Trophoblast cell (in vitro differentiated cells and primary cell): ENCODE results near the gene DRC1.

Experiments used
- DNase-seq, 2 donors: peaks; one replicate each; pipeline ENCODE4 v3.0.0-alpha.2; 2016
- H2AFZ ChIP-seq: 2 replicates; pipeline ENCODE4 v1.6.1; 2013; ENCODE audit warnings: low read length, moderate library complexity, mild to moderate bottlenecking; ENCODE audit not compliant: insufficient read depth, poor library complexity
- H2AK5ac ChIP-seq: 2 replicates; pipeline ENCODE4 v1.6.1; 2013; ENCODE audit warnings: mild to moderate bottlenecking, low read length
- H2BK120ac ChIP-seq: 2 replicates; pipeline ENCODE4 v1.6.1; 2013; ENCODE audit warnings: low read length, mild to moderate bottlenecking, moderate library complexity; ENCODE audit not compliant: insufficient read depth, poor library complexity
- H2BK12ac ChIP-seq: 2 replicates; pipeline ENCODE4 v1.6.1; 2013; ENCODE audit warnings: mild to moderate bottlenecking, low read length, moderate library complexity
- H2BK5ac ChIP-seq: 2 replicates; pipeline ENCODE4 v1.6.1; 2013; ENCODE audit warnings: low read length, low read depth, moderate library complexity, mild to moderate bottlenecking; ENCODE audit not compliant: poor library complexity
- H3K14ac ChIP-seq: 2 replicates; pipeline ENCODE4 v1.6.1; 2013; ENCODE audit warnings: mild to moderate bottlenecking, low read length
- H3K18ac ChIP-seq: 2 replicates; pipeline ENCODE4 v1.6.1; 2013; ENCODE audit warnings: mild to moderate bottlenecking, low read length
- H3K23ac ChIP-seq: 2 replicates; pipeline ENCODE4 v1.6.1; 2013; ENCODE audit warnings: low read length
- H3K27ac ChIP-seq: 2 replicates; pipeline ENCODE4 v1.5.1; 2013; ENCODE audit warnings: low read depth, mild to moderate bottlenecking, inconsistent platforms, low read length, moderate library complexity
- H3K27me3 ChIP-seq: 2 replicates; pipeline ENCODE4 v1.6.1; 2013; ENCODE audit warnings: inconsistent platforms, mild to moderate bottlenecking, low read length, moderate library complexity; ENCODE audit not compliant: insufficient read depth
- H3K36me3 ChIP-seq, 2 experiments: 1 replicate in 1 of 2; 2 replicates in 1 of 2; pipeline ENCODE4 v1.6.1; 2013; ENCODE audit warnings: low read length in 2 of 2, mild to moderate bottlenecking in 2 of 2, moderate library complexity in 1 of 2; ENCODE audit not compliant: insufficient read depth in 2 of 2, control insufficient read depth in 1 of 2
- H3K4ac ChIP-seq: 2 replicates; pipeline ENCODE4 v1.6.1; 2013; ENCODE audit warnings: low read depth, mild to moderate bottlenecking, low read length, moderate library complexity
- H3K4me1 ChIP-seq, 2 experiments: 1 replicate in 1 of 2; 2 replicates in 1 of 2; pipeline ENCODE4 v1.6.1; 2013; ENCODE audit warnings: low read length in 2 of 2, mild to moderate bottlenecking in 2 of 2, moderate library complexity in 1 of 2; ENCODE audit not compliant: insufficient read depth in 2 of 2, control insufficient read depth in 1 of 2
- H3K4me2 ChIP-seq: 2 replicates; pipeline ENCODE4 v1.6.1; 2013; ENCODE audit warnings: inconsistent platforms, mild to moderate bottlenecking, low read length, moderate library complexity
- H3K4me3 ChIP-seq: 2 replicates; pipeline ENCODE4 v1.5.1; 2013; ENCODE audit warnings: mild to moderate bottlenecking, low read depth, low read length, inconsistent platforms
- H3K79me1 ChIP-seq: one replicate; pipeline ENCODE4 v1.6.1; 2013; ENCODE audit warnings: low read length
- H3K79me2 ChIP-seq: 2 replicates; pipeline ENCODE4 v1.6.1; 2013; ENCODE audit warnings: low read length, mild to moderate bottlenecking; ENCODE audit not compliant: control insufficient read depth, insufficient read depth, poor library complexity
- H3K9ac ChIP-seq: 2 replicates; pipeline ENCODE4 v1.6.1; 2013; ENCODE audit warnings: mild to moderate bottlenecking, low read length
- H3K9me3 ChIP-seq: 2 replicates; pipeline ENCODE4 v1.6.1; 2013; ENCODE audit warnings: low read depth, mild to moderate bottlenecking, control low read depth, inconsistent platforms, low read length; ENCODE audit not compliant: insufficient read depth
- H4K12ac ChIP-seq: 2 replicates; pipeline ENCODE4 v1.6.1; 2013; ENCODE audit warnings: low read depth, mild to moderate bottlenecking, low read length, moderate library complexity
- H4K8ac ChIP-seq: 2 replicates; pipeline ENCODE4 v1.6.1; 2013; ENCODE audit warnings: low read depth, mild to moderate bottlenecking, low read length, moderate library complexity
- H4K91ac ChIP-seq: one replicate; pipeline ENCODE4 v1.6.1; 2013; ENCODE audit warnings: low read depth, mild to moderate bottlenecking, low read length, moderate library complexity
- WGBS: extraction: QIAGEN DNeasy Blood & Tissue Kit; methylation state at CpG from one replicate; pipeline ENCODE4 v1.1.7; 2013; ENCODE audit warnings: missing lambda C conversion rate; ENCODE audit not compliant: insufficient read length, insufficient coverage; ENCODE audit errors: extremely low coverage; 5-methylcytosine and 5-hydroxymethylcytosine counted together

Gene DRC1

DNA sequence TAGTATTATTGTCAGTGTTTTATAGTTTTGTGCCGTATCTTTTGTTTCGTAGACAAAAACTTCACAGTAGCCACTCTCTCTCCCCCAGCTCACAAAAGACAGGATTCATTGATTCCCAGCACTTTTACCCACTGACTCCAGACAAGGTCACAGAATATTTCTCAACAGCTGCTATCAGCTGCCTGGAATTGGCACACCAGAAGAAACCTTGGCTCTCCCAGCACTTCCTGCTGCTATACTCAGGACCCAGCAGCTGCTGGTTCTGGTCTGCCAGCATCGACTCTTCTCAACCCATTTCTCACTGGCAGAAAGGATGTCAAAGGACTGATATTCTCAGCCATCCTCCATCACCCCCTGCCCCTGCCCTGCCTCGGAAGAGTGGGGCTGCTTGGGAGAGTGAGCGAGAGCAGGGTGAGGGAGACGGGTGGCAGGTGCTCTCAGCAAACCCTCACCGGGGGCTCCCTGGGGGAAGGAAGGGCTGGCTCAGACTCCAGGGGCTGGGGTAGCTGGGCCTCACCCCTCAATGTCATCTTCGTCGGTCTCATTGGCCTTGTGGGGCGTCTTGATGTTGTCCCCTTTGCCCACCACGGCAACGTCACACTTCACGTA is 82.3 kb downstream of the DRC1 start:
- H3K9me3 ChIP-seq = peaks cover 7% of the 10 kb centered on the region
- H3K4me3 ChIP-seq = no peak overlapping the region
- H3K36me3 ChIP-seq = no peaks in the 10 kb centered on the region
- no peak overlapping the region for H2AFZ ChIP-seq
- no peak overlapping the region for H3K14ac ChIP-seq
- H3K27ac ChIP-seq = no peak overlapping the region
- no peak for DNase-seq
- H2AK5ac ChIP-seq = no peak overlapping the region
- H4K8ac ChIP-seq = no peak overlapping the region
- H3K9ac ChIP-seq = no peak overlapping the region
- WGBS = no CpG with 5 or more reads among the region's 13 CpGs
- no peak overlapping the region for H3K23ac ChIP-seq
- no peak overlapping the region for H3K18ac ChIP-seq
- H3K4me2 ChIP-seq = no peak overlapping the region
- no peak overlapping the region for H4K91ac ChIP-seq
- H3K27me3 ChIP-seq = no peaks in the 10 kb centered on the region
- H3K79me1 ChIP-seq = no peaks in the 10 kb centered on the region
- no peak overlapping the region for H4K12ac ChIP-seq
- H3K4ac ChIP-seq = no peak overlapping the region
- no peak overlapping the region for H2BK12ac ChIP-seq
- no peaks in the 10 kb centered on the region for H3K4me1 ChIP-seq
- H2BK5ac ChIP-seq = no peak overlapping the region
- H3K79me2 ChIP-seq = no peaks in the 10 kb centered on the region
- no peak overlapping the region for H2BK120ac ChIP-seq

DNA sequence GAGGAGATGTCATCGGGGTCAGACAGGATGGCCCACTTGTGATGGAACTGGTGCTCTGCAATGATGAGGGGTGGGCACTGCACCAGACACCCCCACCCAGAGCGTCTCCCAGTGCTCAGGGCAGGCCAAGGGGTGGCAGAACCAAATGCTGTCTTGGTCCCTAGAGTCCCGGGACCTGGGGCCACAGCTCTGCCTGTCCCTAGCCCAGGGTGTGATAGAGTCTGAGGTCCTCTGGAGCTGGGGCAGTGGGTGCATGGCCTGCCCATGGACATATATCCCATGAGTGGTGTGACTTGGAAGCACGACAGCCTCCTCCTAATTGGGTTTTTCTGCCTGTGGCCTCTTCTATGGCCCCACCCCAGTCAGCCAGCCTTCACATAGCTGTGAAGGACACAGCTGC is 82.9 kb downstream of the DRC1 start:
- H3K4ac ChIP-seq = no peak overlapping the region
- H3K36me3 ChIP-seq = no peaks in the 10 kb centered on the region
- H3K18ac ChIP-seq = no peak overlapping the region
- no peak for DNase-seq
- H3K27ac ChIP-seq = no peak overlapping the region
- no peak overlapping the region for H3K9ac ChIP-seq
- H3K4me2 ChIP-seq = no peak overlapping the region
- no peak overlapping the region for H3K23ac ChIP-seq
- H2BK120ac ChIP-seq = no peak overlapping the region
- peaks cover 7% of the 10 kb centered on the region for H3K9me3 ChIP-seq
- no peak overlapping the region for H4K8ac ChIP-seq
- no peak overlapping the region for H3K4me3 ChIP-seq
- H4K12ac ChIP-seq = no peak overlapping the region
- H3K14ac ChIP-seq = no peak overlapping the region
- H3K79me2 ChIP-seq = no peaks in the 10 kb centered on the region
- no peak overlapping the region for H2AK5ac ChIP-seq
- H3K4me1 ChIP-seq = no peaks in the 10 kb centered on the region
- H3K27me3 ChIP-seq = no peaks in the 10 kb centered on the region
- H2BK5ac ChIP-seq = no peak overlapping the region
- no peak overlapping the region for H2BK12ac ChIP-seq
- H2AFZ ChIP-seq = no peak overlapping the region
- H3K79me1 ChIP-seq = no peaks in the 10 kb centered on the region
- no CpG with 5 or more reads among the region's 4 CpGs for WGBS
- no peak overlapping the region for H4K91ac ChIP-seq

DNA sequence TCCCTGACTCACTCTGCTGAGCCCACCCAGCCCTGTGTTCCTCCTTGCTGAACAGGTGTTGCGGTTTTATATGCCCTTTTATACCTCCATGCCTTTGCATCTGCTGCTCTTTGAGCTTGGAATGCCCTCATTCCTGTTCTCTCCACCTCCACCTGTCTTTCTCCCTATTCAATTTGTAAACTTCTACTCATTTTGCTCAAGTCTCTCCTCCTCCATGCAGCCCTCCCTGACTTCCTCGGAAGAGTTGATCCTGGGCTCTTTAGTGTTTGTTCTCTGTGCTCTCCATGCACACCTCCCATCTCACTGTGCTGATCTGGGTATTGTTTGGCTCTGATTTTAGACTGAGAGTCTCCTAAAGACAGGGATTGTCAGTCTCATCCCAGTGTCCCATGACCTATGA is 83.4 kb downstream of the DRC1 start:
- Histone ChIP-seq H3K36me3 (no peaks in the 10 kb centered on the region), H2BK12ac (no peak overlapping the region), H3K4me2 (no peak overlapping the region), H3K14ac (no peak overlapping the region), H3K4ac (no peak overlapping the region), H4K8ac (no peak overlapping the region), H2BK5ac (no peak overlapping the region), H3K4me3 (no peak overlapping the region), H2AK5ac (no peak overlapping the region), H3K9me3 (peaks cover 10% of the 10 kb centered on the region), H3K27me3 (no peaks in the 10 kb centered on the region), H3K23ac (no peak overlapping the region), H3K4me1 (no peaks in the 10 kb centered on the region), H3K9ac (no peak overlapping the region), H3K27ac (no peak overlapping the region), H2BK120ac (no peak overlapping the region), H3K18ac (no peak overlapping the region), H3K79me1 (no peaks in the 10 kb centered on the region), H4K91ac (no peak overlapping the region), H4K12ac (no peak overlapping the region), H3K79me2 (no peaks in the 10 kb centered on the region), H2AFZ (no peak overlapping the region)
- no peak for DNase-seq
- no CpG with 5 or more reads among the region's 2 CpGs for WGBS

DNA sequence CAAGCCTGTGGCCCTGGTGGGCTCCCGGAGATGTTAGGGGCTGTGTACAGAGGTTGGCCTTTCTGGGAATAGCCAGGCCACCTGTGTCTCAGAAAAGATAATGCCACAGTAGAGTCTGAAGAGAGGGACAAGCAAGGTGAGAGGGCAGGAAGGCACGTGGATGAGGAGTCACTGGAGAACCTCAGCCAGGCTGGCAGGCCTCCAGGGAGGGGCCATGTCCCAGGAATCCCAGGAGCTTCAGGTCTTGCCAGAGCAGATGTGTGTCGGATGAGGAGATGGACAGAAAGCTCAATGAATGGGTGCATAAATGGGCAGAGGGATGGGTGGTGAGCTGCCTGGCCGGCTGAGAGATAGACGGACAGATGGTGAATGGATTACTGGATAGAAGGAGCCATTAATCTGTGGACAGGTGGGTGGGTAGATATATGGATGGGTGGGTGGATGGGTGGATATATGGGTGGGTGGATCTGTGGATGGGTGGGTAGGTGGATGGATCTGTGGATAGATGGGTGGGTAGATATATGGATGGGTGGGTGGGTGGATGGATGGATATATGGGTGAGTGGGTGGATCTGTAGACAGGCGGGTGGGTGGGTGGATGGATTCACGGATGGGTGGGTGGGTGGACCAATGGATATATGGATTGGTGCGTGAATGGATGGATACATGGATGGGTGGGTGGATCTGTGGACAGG is 84.2 kb downstream of the DRC1 start:
- H3K36me3 ChIP-seq = no peaks in the 10 kb centered on the region
- no peak overlapping the region for H3K4ac ChIP-seq
- H4K91ac ChIP-seq = no peak overlapping the region
- no CpG with 5 or more reads among the region's 8 CpGs for WGBS
- no peak overlapping the region for H4K12ac ChIP-seq
- no peak overlapping the region for H2AFZ ChIP-seq
- no peak overlapping the region for H2BK120ac ChIP-seq
- H3K27me3 ChIP-seq = no peaks in the 10 kb centered on the region
- no peak overlapping the region for H3K18ac ChIP-seq
- peaks cover 10% of the 10 kb centered on the region for H3K9me3 ChIP-seq
- no peak overlapping the region for H2BK5ac ChIP-seq
- no peaks in the 10 kb centered on the region for H3K4me1 ChIP-seq
- H2BK12ac ChIP-seq = no peak overlapping the region
- H3K79me1 ChIP-seq = no peaks in the 10 kb centered on the region
- H3K9ac ChIP-seq = no peak overlapping the region
- H3K23ac ChIP-seq = no peak overlapping the region
- no peak overlapping the region for H3K27ac ChIP-seq
- no peak overlapping the region for H2AK5ac ChIP-seq
- no peak overlapping the region for H3K4me2 ChIP-seq
- H3K14ac ChIP-seq = no peak overlapping the region
- H3K4me3 ChIP-seq = no peak overlapping the region
- H3K79me2 ChIP-seq = no peaks in the 10 kb centered on the region
- no peak overlapping the region for H4K8ac ChIP-seq
- DNase-seq = no peak
